NT2/D1 (cell line): ENCODE measurements around the gene FAR2.

ENCODE experiments used
- DNase-seq: peaks from one replicate; pipeline ENCODE4 v3.0.0-alpha.2; 2011; ENCODE audit warnings: low read depth, low spot score
- H3K27me3 ChIP-seq: 2 replicates; pipeline ENCODE4 v1.6.0; 2011; ENCODE audit warnings: mild to moderate bottlenecking; ENCODE audit not compliant: insufficient read length, insufficient read depth
- H3K36me3 ChIP-seq: 2 replicates; pipeline ENCODE4 v1.6.1; 2011; ENCODE audit warnings: mild to moderate bottlenecking, low read length, mixed read lengths; ENCODE audit not compliant: insufficient read depth, insufficient read length
- H3K4me1 ChIP-seq: 2 replicates; pipeline ENCODE4 v1.5.1; 2011; ENCODE audit not compliant: insufficient read depth, insufficient read length
- H3K4me3 ChIP-seq: 2 replicates; pipeline ENCODE4 v1.5.1; 2011; ENCODE audit warnings: low read depth; ENCODE audit not compliant: insufficient read length
- H3K9ac ChIP-seq: 2 replicates; pipeline ENCODE4 v1.6.0; 2011; ENCODE audit warnings: low read depth; ENCODE audit not compliant: insufficient read length
- H3K9me3 ChIP-seq: 2 replicates; pipeline ENCODE4 v1.5.1; 2011; ENCODE audit warnings: mild to moderate bottlenecking, low read length; ENCODE audit not compliant: insufficient read depth
- SUZ12 ChIP-seq: IDR thresholded peaks from 2 replicates; pipeline ENCODE4 v1.6.1; 2011; ENCODE audit not compliant: insufficient read length, insufficient read depth; ENCODE audit errors: extremely low read depth
- YY1 ChIP-seq: IDR thresholded peaks from 2 replicates; pipeline ENCODE4 v1.6.1; 2011; ENCODE audit not compliant: insufficient read length, insufficient read depth
- ZNF274 ChIP-seq: IDR thresholded peaks from 2 replicates; pipeline ENCODE4 v1.6.1; 2011; ENCODE audit warnings: mild to moderate bottlenecking, low read depth, low read length

FAR2 gene

DNA sequence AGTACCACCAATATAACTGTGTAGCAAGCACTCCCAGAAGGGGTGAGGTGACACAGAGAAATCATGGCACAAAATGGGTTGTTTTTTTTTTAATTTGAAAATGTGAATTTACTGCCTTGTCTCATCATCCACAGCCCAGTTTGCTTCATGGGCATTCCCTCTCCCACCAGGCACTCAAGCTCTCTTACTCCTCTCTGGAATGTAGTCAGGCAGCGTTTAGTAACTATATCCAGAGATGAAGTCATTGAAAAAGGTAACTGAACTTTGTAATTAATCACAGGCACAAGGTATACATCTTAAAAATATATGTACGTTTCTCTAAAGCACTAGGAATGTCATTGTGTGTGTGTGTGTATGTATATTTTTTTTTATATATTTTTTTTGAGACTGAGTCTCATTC lies 91.4 kb downstream of the FAR2 start:
- no peak for TF ChIP-seq ZNF274
- TF ChIP-seq YY1 = no peak
- no peak for TF ChIP-seq SUZ12
- DNase-seq = no peak
- Histone ChIP-seq H3K36me3 (no peaks in the 10 kb centered on the region), H3K4me1 (peaks cover 3% of the 10 kb centered on the region), H3K9ac (no peak overlapping the region), H3K27me3 (no peaks in the 10 kb centered on the region), H3K9me3 (no peaks in the 10 kb centered on the region), H3K4me3 (no peak overlapping the region)

DNA sequence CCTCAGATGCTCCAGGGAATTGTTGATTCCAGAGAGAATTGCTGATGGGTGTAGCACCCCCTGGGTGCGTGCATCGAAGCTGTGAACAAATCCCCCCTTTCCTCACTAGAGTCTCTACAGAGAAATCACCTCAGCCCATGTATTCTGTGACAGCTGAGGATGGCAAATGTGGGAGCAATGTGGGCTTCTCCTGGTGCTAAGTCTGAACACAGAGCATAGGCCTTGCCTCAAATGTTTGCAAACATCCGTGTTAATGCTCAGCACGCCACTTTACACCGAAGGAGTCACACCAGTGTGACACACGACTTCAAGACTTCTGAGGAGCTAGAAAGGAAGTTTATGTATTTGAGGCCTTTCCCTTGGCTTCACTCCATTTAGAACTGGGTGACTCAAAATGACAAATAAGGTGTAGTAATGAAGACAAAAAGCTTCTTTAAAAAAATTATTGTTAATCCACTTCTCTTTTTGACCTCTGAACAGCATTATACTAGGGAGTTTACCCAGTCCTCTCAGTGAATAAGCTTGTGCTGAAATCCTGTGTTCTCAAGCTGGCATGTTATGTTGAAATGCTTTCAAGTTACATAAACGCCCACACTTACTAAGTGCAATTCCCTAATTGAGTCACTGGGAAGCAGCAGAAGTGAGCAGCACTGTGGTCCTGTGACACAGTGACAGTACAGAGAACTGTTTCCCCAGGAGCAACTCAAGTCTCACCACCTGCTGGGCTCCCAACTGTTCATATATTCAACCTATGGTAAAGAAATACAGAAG lies 92.9 kb downstream of the FAR2 start:
- TF ChIP-seq ZNF274 (no peak), SUZ12 (no peak), YY1 (no peak)
- Histone ChIP-seq H3K4me1 (peaks cover 3% of the 10 kb centered on the region), H3K36me3 (no peaks in the 10 kb centered on the region), H3K27me3 (no peaks in the 10 kb centered on the region), H3K9me3 (no peaks in the 10 kb centered on the region), H3K4me3 (no peak overlapping the region), H3K9ac (no peak overlapping the region)
- DNase-seq = no peak

DNA sequence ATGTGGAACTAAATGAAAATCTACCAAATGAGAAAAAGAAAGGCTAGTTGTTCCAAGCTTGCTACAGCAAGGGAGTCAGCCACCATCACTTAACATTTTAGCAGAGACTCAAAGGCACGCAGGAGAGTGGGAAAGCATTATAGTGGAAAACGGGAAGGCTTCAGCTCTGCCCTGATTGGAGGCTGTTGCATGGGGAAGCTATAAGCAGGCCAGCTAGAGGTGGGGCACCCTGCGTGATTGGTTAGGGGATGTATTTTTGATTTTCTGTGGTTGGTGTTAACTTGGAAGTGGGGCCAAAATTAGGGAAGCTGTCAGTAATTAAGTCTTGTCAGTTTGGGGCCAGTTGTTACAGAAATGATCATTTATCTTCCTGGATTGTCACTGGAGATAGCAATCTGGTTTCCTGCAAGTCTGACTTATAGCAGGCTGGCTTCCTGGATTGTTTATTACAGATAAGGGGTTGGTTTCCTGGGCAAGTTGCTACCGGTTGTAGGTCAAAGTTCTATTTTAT lies 93.9 kb downstream of the FAR2 start:
- peaks cover 3% of the 10 kb centered on the region for H3K4me1 ChIP-seq
- no peak overlapping the region for H3K9ac ChIP-seq
- no peak for DNase-seq

DNA sequence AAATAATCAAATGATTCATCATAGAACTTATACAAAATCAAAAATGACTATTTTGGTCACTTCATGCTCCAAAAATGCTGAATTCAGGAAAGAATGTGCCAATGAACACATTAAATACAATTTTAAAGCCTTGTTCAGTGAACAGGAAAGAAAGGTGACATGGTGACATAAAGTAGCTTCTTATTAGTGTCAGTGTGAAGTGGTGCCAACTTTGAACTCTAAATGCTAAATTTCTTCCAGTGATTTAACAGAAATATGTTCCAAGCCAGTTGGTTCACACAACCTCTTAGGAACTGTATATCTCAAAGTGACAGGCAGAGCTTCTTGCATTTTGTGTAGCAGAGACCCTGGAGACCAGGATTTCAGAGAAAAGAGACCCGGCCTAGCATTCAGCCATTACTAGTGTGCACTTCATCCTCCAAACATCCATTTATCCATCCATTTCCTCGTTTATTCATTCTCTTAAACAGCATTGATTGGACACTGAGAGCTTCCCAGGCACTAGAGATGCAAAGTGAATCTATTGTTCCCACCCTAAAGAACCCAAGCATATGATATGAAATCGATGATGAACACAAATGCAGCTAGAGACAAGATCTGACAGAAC lies 95.2 kb downstream of the FAR2 start:
- no peaks in the 10 kb centered on the region for H3K36me3 ChIP-seq
- no peaks in the 10 kb centered on the region for H3K9me3 ChIP-seq
- no peak overlapping the region for H3K9ac ChIP-seq
- TF ChIP-seq SUZ12 = no peak
- TF ChIP-seq ZNF274 = no peak
- TF ChIP-seq YY1 = no peak
- DNase-seq = no peak
- H3K27me3 ChIP-seq = no peaks in the 10 kb centered on the region
- no peak overlapping the region for H3K4me3 ChIP-seq
- peaks cover 3% of the 10 kb centered on the region for H3K4me1 ChIP-seq

More for the DNA sequence above, 93.9 kb downstream of the FAR2 start:
- H3K9me3 ChIP-seq = no peaks in the 10 kb centered on the region
- H3K36me3 ChIP-seq = no peaks in the 10 kb centered on the region
- no peaks in the 10 kb centered on the region for H3K27me3 ChIP-seq
- TF ChIP-seq ZNF274 = no peak
- TF ChIP-seq SUZ12 = no peak
- H3K4me3 ChIP-seq = no peak overlapping the region

DNA sequence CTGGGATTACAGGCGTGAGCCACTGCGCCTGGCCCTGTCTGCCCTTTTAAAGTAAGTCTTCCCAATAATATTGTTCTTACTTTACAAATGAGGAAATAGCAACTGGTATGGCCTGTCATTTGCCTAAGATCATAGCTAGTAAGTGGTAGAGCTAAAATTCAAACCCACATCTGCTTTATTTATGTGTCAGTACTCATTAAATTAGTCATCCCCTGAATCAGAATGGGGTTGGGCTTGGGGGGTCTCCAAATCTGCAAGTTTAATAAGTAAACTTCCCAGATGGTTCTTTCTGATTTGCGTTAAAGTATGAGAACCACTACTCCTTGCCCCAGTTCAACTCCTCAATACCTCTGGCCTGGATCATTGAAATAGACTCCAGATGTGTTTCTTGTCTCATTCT lies 96.2 kb downstream of the FAR2 start:
- no peaks in the 10 kb centered on the region for H3K9me3 ChIP-seq
- TF ChIP-seq SUZ12 (no peak), YY1 (no peak), ZNF274 (no peak)
- H3K27me3 ChIP-seq = no peaks in the 10 kb centered on the region
- DNase-seq = no peak
- H3K9ac ChIP-seq = no peak overlapping the region
- no peaks in the 10 kb centered on the region for H3K36me3 ChIP-seq
- peaks cover 3% of the 10 kb centered on the region for H3K4me1 ChIP-seq
- no peak overlapping the region for H3K4me3 ChIP-seq

DNA sequence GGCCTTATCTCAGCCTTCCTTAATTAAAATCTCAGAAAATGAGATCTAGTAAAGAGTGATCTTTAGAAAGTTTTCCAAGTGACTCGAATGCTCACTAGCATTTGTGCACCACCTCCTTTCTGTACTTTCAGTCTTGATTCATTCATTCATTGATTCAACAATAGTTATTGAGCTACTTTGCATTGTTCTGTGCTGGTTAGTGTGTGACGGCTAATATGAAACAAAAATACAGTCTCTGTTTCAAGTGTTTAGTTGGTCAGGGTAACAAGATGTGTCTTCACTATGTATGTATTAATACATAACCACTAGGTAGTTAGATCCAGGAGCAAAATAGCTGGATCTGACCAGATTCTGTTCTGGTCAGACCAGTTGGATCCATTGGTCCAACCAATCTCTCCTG lies 100.9 kb downstream of the FAR2 start:
- H3K4me1 ChIP-seq = no peaks in the 10 kb centered on the region
- no peak for TF ChIP-seq YY1
- TF ChIP-seq ZNF274 = no peak
- no peak for TF ChIP-seq SUZ12
- H3K9ac ChIP-seq = no peak overlapping the region
- DNase-seq = no peak
- no peak overlapping the region for H3K4me3 ChIP-seq
- H3K27me3 ChIP-seq = no peaks in the 10 kb centered on the region
- H3K9me3 ChIP-seq = no peaks in the 10 kb centered on the region
- H3K36me3 ChIP-seq = no peaks in the 10 kb centered on the region

DNA sequence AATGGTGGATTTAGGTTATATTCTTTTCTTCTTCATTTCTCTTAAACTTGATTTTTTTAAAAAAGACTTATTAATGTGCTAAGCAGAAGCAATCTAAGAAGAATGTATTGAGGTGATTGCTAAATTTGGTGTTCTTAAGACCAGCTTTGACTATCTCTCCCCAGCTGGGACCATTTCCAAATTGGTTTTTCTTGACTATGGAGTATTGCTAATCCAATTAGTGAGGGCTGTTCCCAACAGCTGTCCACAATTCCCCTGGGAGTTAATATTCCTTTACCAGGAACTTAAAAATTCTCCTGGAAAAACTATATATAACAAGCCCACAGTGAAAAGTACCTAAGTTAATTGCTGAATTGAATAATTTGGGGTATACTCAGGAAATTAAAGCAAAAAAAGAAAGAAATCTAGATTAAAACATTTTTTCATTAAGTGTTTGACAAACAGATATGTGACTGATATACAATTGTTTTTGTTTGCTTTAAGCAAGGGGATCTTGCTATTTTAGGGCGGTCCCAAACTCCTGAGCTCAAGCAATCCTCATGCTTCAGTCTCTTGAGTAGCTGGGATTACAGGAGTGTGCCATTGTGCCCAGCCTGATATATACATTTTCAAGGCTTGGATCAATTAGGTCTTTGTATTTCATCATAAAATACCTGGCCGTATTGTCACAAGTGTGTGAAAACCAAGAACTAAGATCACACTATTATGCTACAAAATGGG lies 105.0 kb downstream of the FAR2 start:
- Histone ChIP-seq H3K4me3 (no peak overlapping the region), H3K9ac (no peak overlapping the region), H3K27me3 (no peaks in the 10 kb centered on the region), H3K9me3 (no peaks in the 10 kb centered on the region; the same call in 1 of the 2 replicates), H3K36me3 (no peaks in the 10 kb centered on the region), H3K4me1 (no peaks in the 10 kb centered on the region)
- TF ChIP-seq ZNF274 (no peak), SUZ12 (no peak)
- DNase-seq = no peak
